BE2C (cell line): ENCODE results near the gene SH3BP5.
A peak's percentile ranks its signal among the peaks of the same experiment; 100 is the strongest.

Source experiments
- DNase-seq: peaks from one replicate; pipeline ENCODE4 v3.0.0-alpha.2; 2020
- H3K27me3 ChIP-seq: fragments of 250-450 bp; sonication (Bioruptor Pico); 2 replicates; pipeline ENCODE4 v1.5.1; 2020; ENCODE audit warnings: mild to moderate bottlenecking
- H3K36me3 ChIP-seq: fragments of 250-450 bp; sonication (Bioruptor Pico); 2 replicates; pipeline ENCODE4 v1.5.1; 2020; ENCODE audit warnings: mild to moderate bottlenecking
- H3K4me1 ChIP-seq: fragments of 250-450 bp; sonication (Bioruptor Pico); 2 replicates; pipeline ENCODE4 v1.5.1; 2020
- H3K4me3 ChIP-seq: 2 replicates; pipeline ENCODE4 v1.5.1; 2011; ENCODE audit warnings: low read depth, low read length
- H3K9me3 ChIP-seq: fragments of 250-450 bp; sonication (Bioruptor Pico); 2 replicates; pipeline ENCODE4 v1.5.1; 2020
- TF ChIP-seq, protein P1 (sequence below): IDR thresholded peaks from 2 replicates; pipeline ENCODE4 v1.5.1; 2012; ENCODE audit warnings: mild to moderate bottlenecking, low read depth, low read length

SH3BP5 gene

DNA sequence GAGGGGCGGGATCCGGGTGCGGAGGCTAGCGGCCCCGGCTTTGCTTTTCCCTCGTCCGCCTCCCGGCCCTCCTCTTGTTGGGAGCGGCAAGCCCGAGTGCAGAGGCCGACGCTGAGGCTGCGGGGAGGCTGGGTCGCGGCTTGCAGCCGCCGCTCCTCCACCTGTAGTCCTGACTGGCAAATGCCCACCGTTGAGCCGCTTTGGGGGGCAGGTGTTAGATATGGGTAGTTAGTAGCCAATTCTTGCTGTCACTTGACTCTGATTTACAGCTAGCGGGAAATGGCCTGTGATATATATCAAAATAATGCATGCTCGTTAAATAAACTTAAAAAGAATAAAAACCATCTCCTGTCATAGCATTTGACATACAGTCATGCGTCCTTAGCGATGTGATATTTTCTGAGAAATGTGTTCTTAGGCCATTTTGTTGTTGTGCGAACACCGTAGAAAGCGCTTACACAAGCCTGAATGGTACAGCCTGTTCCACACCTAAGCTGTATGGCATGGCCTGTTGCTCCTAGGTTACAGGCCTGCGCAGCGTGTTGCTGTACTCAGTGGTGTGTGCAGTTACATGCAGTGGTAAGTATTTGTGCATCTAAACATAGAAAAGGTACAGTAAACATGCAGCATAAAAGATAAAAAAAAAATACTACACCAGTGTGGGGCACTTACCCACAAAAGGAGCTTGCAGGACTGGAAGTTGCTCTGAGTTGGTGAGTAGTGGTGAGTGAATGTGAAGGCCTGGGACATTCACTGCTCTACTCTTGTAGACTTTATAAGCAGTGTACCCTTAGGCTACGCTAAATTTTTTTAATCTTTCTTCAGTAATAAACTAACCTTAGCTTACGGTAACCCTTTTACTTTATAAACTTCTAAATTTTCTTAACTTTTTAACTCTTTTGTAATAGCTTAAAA is 125.5 kb downstream of the SH3BP5 start:
- DNase-seq, result peak; percentile 39
- H3K27me3 ChIP-seq, result no peaks in the 10 kb centered on the region
- TF ChIP-seq, protein P1, sequence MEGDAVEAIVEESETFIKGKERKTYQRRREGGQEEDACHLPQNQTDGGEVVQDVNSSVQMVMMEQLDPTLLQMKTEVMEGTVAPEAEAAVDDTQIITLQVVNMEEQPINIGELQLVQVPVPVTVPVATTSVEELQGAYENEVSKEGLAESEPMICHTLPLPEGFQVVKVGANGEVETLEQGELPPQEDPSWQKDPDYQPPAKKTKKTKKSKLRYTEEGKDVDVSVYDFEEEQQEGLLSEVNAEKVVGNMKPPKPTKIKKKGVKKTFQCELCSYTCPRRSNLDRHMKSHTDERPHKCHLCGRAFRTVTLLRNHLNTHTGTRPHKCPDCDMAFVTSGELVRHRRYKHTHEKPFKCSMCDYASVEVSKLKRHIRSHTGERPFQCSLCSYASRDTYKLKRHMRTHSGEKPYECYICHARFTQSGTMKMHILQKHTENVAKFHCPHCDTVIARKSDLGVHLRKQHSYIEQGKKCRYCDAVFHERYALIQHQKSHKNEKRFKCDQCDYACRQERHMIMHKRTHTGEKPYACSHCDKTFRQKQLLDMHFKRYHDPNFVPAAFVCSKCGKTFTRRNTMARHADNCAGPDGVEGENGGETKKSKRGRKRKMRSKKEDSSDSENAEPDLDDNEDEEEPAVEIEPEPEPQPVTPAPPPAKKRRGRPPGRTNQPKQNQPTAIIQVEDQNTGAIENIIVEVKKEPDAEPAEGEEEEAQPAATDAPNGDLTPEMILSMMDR, result no peak
- peak overlapping the region; percentile 87 for H3K4me3 ChIP-seq
- H3K9me3 ChIP-seq, result no peaks in the 10 kb centered on the region
- no peaks in the 10 kb centered on the region for H3K36me3 ChIP-seq
- H3K4me1 ChIP-seq, result no peaks in the 10 kb centered on the region

DNA sequence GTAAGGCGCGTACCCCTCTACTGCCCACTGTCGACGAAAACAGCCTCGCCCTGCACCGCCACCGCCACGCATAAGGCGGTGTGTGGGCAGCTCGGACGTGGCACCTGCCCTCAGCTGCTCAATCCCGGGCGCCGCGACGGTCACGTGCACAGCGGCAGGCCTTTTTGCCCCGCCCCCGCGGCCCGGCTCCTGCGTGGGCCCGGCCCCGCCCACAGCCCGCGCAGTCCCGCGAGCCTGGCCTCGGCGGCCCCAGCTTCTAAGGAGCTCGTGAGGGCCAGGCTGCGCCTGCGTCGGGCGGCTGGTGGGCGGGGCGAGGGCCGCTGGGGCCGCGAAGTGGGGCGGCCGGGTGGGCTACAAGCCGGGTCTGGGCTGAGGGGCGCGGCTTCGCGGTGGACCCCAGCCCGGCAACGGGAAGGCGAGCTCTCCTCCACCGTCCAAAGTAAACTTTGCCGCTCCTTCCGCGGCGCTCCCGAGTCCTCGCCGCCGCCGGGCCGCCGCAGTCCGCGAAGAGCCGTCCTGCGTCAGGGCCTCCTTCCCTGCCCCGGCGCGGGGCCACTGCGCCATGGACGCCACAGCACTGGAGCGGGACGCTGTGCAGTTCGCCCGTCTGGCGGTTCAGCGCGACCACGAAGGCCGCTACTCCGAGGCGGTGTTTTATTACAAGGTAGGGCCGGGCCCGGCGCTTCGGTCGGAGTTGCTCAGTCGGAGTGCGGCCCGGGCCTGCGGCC is 126.3 kb downstream of the SH3BP5 start, which contains the start of gene CAPN7:
CAPN7 (plus strand) TSS at position 313 of the 728 bp plus-strand sequence; CDS start at position 563, 250 bp downstream.
- peak; percentile 92 for DNase-seq
- H3K9me3 ChIP-seq, result no peaks in the 10 kb centered on the region
- no peaks in the 10 kb centered on the region for H3K36me3 ChIP-seq
- TF ChIP-seq, protein P1, result peak; percentile 45
- H3K27me3 ChIP-seq, result no peaks in the 10 kb centered on the region
- H3K4me3 ChIP-seq, result peak within 1 kb of the TSS; percentile 87
- H3K4me1 ChIP-seq, result no peaks in the 10 kb centered on the region

DNA sequence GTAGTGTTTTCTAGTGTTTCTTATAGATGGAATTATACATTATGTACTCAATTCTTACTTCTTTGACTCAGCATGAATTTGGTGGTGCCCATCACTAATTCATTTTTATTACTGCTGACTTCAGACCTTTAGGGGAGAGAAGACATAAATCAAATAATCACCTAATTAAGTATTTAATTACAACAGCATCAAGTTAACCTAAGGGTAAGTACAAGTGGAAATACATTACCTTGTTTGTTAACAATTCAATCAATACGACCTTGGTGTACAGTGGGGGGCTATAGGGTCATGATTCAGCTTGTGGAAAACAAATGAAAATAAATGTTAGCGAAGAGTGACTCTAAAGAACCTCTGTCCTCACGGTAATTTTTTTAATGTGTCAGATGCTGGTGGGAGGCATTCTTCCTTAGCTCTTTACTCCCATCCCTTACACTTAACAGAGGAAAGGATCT is 126.9 kb downstream of the SH3BP5 start:
- Histone ChIP-seq H3K27me3 (no peaks in the 10 kb centered on the region), H3K9me3 (no peaks in the 10 kb centered on the region), H3K4me3 (peak overlapping the region; percentile 52), H3K36me3 (no peaks in the 10 kb centered on the region), H3K4me1 (no peaks in the 10 kb centered on the region)
- DNase-seq, result no peak
- TF ChIP-seq, protein P1, result no peak
